ENCODE data around the gene PDSS2.
A peak's percentile ranks its signal among the peaks of the same experiment; 100 is the strongest.

Gene PDSS2

GRCh38 chr6:107459283-107460082, at the start of gene PDSS2:
PDSS2 (minus strand) TSS chr6:107459564; CDS start chr6:107459285, 279 bp downstream.
- DNase-seq (ENCODE audit: insufficient read length, low spot score) (peak; percentile 89), FAIRE-seq (peak; percentile 97)

GRCh38 chr6:107506145-107506544, 46.8 kb upstream of the PDSS2 start:
- no peak for FAIRE-seq
- no peak for DNase-seq (ENCODE audit: insufficient read length, low spot score)

GRCh38 chr6:107504270-107505026, 45.1 kb upstream of the PDSS2 start:
- no peak for DNase-seq (ENCODE audit: insufficient read length, low spot score)
- no peak for FAIRE-seq

GRCh38 chr6:107496892-107497684, 37.7 kb upstream of the PDSS2 start:
- no peak for FAIRE-seq
- no peak for DNase-seq (ENCODE audit: insufficient read length, low spot score)

GRCh38 chr6:107495971-107496370, 36.6 kb upstream of the PDSS2 start:
- DNase-seq (ENCODE audit: insufficient read length, low spot score) (no peak), FAIRE-seq (no peak)

GRCh38 chr6:107495196-107495643, 35.9 kb upstream of the PDSS2 start:
- FAIRE-seq: no peak
- no peak for DNase-seq (ENCODE audit: insufficient read length, low spot score)

- FAIRE-seq: no peak
- no peak for DNase-seq (ENCODE audit: insufficient read length, low spot score)
These were observed 34.0 kb upstream of the PDSS2 start for GRCh38 chr6:107493158-107494057.

GRCh38 chr6:107491760-107492660, 32.6 kb upstream of the PDSS2 start:
- DNase-seq (ENCODE audit: insufficient read length, low spot score) (no peak), FAIRE-seq (no peak)

GRCh38 chr6:107491138-107491609, 31.8 kb upstream of the PDSS2 start:
- FAIRE-seq: no peak
- no peak for DNase-seq (ENCODE audit: insufficient read length, low spot score)

GRCh38 chr6:107490566-107491137, 31.3 kb upstream of the PDSS2 start:
- DNase-seq (ENCODE audit: insufficient read length, low spot score) (no peak), FAIRE-seq (no peak)

GRCh38 chr6:107489636-107490565, 30.5 kb upstream of the PDSS2 start, which contains the start of gene SOBP:
SOBP (plus strand) TSS chr6:107490117; CDS start chr6:107490617, 500 bp downstream.
- FAIRE-seq: no peak

GRCh38 chr6:107488875-107489635, 29.7 kb upstream of the PDSS2 start:
- DNase-seq (ENCODE audit: insufficient read length, low spot score) (peak; percentile 35), FAIRE-seq (no peak)

More at GRCh38 chr6:107489636-107490565, 30.5 kb upstream of the PDSS2 start, which contains the start of gene SOBP:
- peak; percentile 46 for DNase-seq (ENCODE audit: insufficient read length, low spot score)

GRCh38 chr6:107488174-107488874, 29.0 kb upstream of the PDSS2 start:
- FAIRE-seq (no peak), DNase-seq (ENCODE audit: insufficient read length, low spot score) (no peak)

GRCh38 chr6:107485157-107485556, 25.8 kb upstream of the PDSS2 start:
- FAIRE-seq (no peak), DNase-seq (ENCODE audit: insufficient read length, low spot score) (no peak)

GRCh38 chr6:107479089-107479690, 19.8 kb upstream of the PDSS2 start:
- DNase-seq (ENCODE audit: insufficient read length, low spot score): no peak
- FAIRE-seq: no peak
